COLO668 (cell line): Measurements from ENCODE around the gene ADAMTS16.

Experiments used
- DNase-seq: peaks from one replicate; lab custom pipeline; 2025; ENCODE audit not compliant: unreplicated experiment; lab: John Stamatoyannopoulos, UW

Gene ADAMTS16

GRCh38 chr5:5339257-5339656 is 199.1 kb downstream of the ADAMTS16 start:
- no peak for DNase-seq

GRCh38 chr5:5340206-5340729 is 200.1 kb downstream of the ADAMTS16 start:
- peak; percentile 55 for DNase-seq

- no peak for DNase-seq
These were observed 201.6 kb downstream of the ADAMTS16 start for GRCh38 chr5:5341531-5342292.

GRCh38 chr5:5342784-5343183 is 202.7 kb downstream of the ADAMTS16 start:
- DNase-seq, result no peak

GRCh38 chr5:5343568-5343967 is 203.4 kb downstream of the ADAMTS16 start:
- no peak for DNase-seq

- DNase-seq, result no peak
These were observed 204.0 kb downstream of the ADAMTS16 start for GRCh38 chr5:5344051-5344571.

- no peak for DNase-seq
These were observed 204.5 kb downstream of the ADAMTS16 start for GRCh38 chr5:5344606-5345005.

GRCh38 chr5:5347442-5347841 is 207.3 kb downstream of the ADAMTS16 start:
- DNase-seq, result no peak

GRCh38 chr5:5348135-5348534 is 208.0 kb downstream of the ADAMTS16 start:
- no peak for DNase-seq

- no peak for DNase-seq
These were observed 208.4 kb downstream of the ADAMTS16 start for GRCh38 chr5:5348576-5348975.

- peak; percentile 29 for DNase-seq
These were observed 210.0 kb downstream of the ADAMTS16 start for GRCh38 chr5:5350101-5350500.

- DNase-seq, result no peak
These were observed 211.3 kb downstream of the ADAMTS16 start for GRCh38 chr5:5351288-5351979.

GRCh38 chr5:5352675-5353074 is 212.5 kb downstream of the ADAMTS16 start:
- no peak for DNase-seq

GRCh38 chr5:5353681-5354080 is 213.6 kb downstream of the ADAMTS16 start:
- DNase-seq, result peak; percentile 86

GRCh38 chr5:5356765-5357164 is 216.6 kb downstream of the ADAMTS16 start:
- no peak for DNase-seq

GRCh38 chr5:5359618-5360017 is 219.5 kb downstream of the ADAMTS16 start:
- DNase-seq, result no peak

GRCh38 chr5:5360363-5360940 is 220.3 kb downstream of the ADAMTS16 start:
- DNase-seq, result no peak

- peak; percentile 38 for DNase-seq
These were observed 220.9 kb downstream of the ADAMTS16 start for GRCh38 chr5:5360941-5361520.

- no peak for DNase-seq
These were observed 222.9 kb downstream of the ADAMTS16 start for GRCh38 chr5:5363045-5363444.

GRCh38 chr5:5364932-5365331 is 224.8 kb downstream of the ADAMTS16 start:
- no peak for DNase-seq

GRCh38 chr5:5367739-5368138 is 227.6 kb downstream of the ADAMTS16 start:
- no peak for DNase-seq
